Vagina (tissue), 2 donors: ENCODE data around the gene TUSC1. TPM values are rescaled to one million over a fixed set of nuclear protein-coding genes. Genes with fewer than 3 reads are reported as not detected.

Experiments
- DNase-seq, 2 donors: peaks; one replicate each; pipeline ENCODE4 v3.0.0-alpha.2; 2017; ENCODE audit errors: extremely low spot score in 2 of 2
- H3K27ac ChIP-seq: fragments of 200-600 bp; sonication (generic); one replicate; pipeline ENCODE4 v1.5.1; 2019
- H3K27me3 ChIP-seq: fragments of 200-600 bp; sonication (generic); one replicate; pipeline ENCODE4 v1.5.1; 2019
- H3K36me3 ChIP-seq, 2 donors: fragments of 200-600 bp; sonication (generic); one replicate each; pipeline ENCODE4 v1.5.1; 2017 to 2019
- H3K4me1 ChIP-seq: fragments of 200-600 bp; sonication (generic); one replicate; pipeline ENCODE4 v1.5.1; 2019
- H3K4me3 ChIP-seq, 2 donors: fragments of 200-600 bp; sonication (generic); 1 replicate in 1 of 2; 2 replicates in 1 of 2; pipeline ENCODE4 v1.5.1; 2016 to 2019
- H3K9me3 ChIP-seq: fragments of 200-600 bp; sonication (generic); one replicate; pipeline ENCODE4 v1.5.1; 2019
- CTCF ChIP-seq, 3 experiments: fragments of 450-650 bp in 2 of 3; fragments of 200-600 bp in 1 of 3; sonication (generic) in 1 of 3; IDR thresholded peaks; one replicate each; pipeline ENCODE4 v1.5.1; 2017 to 2019; ENCODE audit warnings: antibody characterized with exemption in 3 of 3, mild to moderate bottlenecking in 2 of 3, moderate library complexity in 2 of 3
- POLR2A ChIP-seq, 2 donors: fragments of 450-650 bp; IDR thresholded peaks; one replicate each; pipeline ENCODE4 v1.6.1; 2017; ENCODE audit warnings: antibody characterized with exemption in 2 of 2, mild to moderate bottlenecking in 2 of 2, moderate library complexity in 2 of 2
- POLR2AphosphoS5 ChIP-seq, 2 donors: sonication (generic); formaldehyde crosslinking; IDR thresholded peaks; one replicate each; pipeline ENCODE4 v1.9.0; 2017; ENCODE audit warnings: antibody characterized with exemption in 2 of 2, mild to moderate bottlenecking in 2 of 2, low read depth in 1 of 2; ENCODE audit not compliant: insufficient read depth in 1 of 2
- intact Hi-C: fragments of 100-400 bp; cut with DNase I; formaldehyde crosslinking; loops from one replicate; pipeline ENCODE4 v1.15.1; 2023
- total RNA-seq: library from RNA; depleted of rRNA; stranded (reverse); fragments of >200 nt; gene quantifications from one replicate; pipeline ENCODE4 v1.2.3, GENCODE V29; 2016

The TUSC1 gene
- total RNA-seq: 22.6 TPM

DNA sequence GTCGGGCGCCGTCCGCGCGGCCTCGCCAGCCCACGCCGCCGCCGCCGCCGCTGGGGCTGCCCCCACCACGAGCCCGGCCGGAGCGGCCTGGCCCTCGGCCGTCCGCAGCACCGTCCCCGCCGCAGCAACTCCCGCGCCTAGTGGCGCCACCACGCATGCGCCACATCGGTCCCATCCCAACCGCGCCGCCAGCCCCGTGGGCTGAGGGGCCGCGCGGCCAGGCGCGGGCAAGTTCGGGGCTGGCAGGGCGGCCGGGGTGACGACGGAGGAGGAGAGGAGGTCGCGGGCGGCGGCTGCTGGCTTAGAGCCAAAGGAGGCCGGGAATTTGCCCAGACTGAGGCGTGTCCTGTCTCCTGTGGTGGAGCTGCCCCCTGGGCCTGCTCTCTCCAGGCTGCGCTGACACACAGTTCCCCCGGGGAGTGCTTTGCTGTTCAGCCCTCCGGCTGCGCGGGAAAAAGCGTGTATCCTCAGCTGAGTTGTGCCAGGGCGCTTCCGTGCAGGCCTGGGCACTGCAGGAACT is at the start of gene TUSC1:
Gene TUSC1 (minus strand): TSS at position 298 of the 520 bp plus-strand sequence. CDS start 132 bp downstream, at position 166.
- Histone ChIP-seq H3K27ac (peak within 1 kb of the TSS; percentile 95), H3K27me3 (no peaks in the 10 kb centered on the region), H3K4me1 (peaks cover 30% of the 10 kb centered on the region), H3K36me3 (no peaks in the 10 kb centered on the region), H3K4me3 (peak within 1 kb of the TSS; percentile 91 to 92), H3K9me3 (no peaks in the 10 kb centered on the region)
- no peak for TF ChIP-seq POLR2AphosphoS5 (IDR thresholded peaks at IDR 0.05; ENCODE audit: insufficient read depth in 1 of 2, low read depth in 1 of 2)
- TF ChIP-seq CTCF (IDR thresholded peaks at IDR 0.05): no peak
- TF ChIP-seq POLR2A (IDR thresholded peaks at IDR 0.05): peak in 1 of 2 donors; percentile 56
- intact Hi-C loops: no loop called here
- DNase-seq: peak in 1 of 2 donors; percentile 93

GRCh38 chr9:25726871-25727410 is 48.7 kb upstream of the TUSC1 start:
- no peaks in the 10 kb centered on the region for H3K4me1 ChIP-seq
- intact Hi-C loops: no loop called here
- H3K36me3 ChIP-seq: no peaks in the 10 kb centered on the region
- no peaks in the 10 kb centered on the region for H3K27me3 ChIP-seq
- no peak overlapping the region for H3K27ac ChIP-seq
- no peaks in the 10 kb centered on the region for H3K9me3 ChIP-seq
- no peak for DNase-seq
- no peak overlapping the region for H3K4me3 ChIP-seq
- TF ChIP-seq POLR2AphosphoS5 (IDR thresholded peaks at IDR 0.05; ENCODE audit: insufficient read depth in 1 of 2, low read depth in 1 of 2): no peak
- no peak for TF ChIP-seq CTCF (IDR thresholded peaks at IDR 0.05)
- no peak for TF ChIP-seq POLR2A (IDR thresholded peaks at IDR 0.05)

DNA sequence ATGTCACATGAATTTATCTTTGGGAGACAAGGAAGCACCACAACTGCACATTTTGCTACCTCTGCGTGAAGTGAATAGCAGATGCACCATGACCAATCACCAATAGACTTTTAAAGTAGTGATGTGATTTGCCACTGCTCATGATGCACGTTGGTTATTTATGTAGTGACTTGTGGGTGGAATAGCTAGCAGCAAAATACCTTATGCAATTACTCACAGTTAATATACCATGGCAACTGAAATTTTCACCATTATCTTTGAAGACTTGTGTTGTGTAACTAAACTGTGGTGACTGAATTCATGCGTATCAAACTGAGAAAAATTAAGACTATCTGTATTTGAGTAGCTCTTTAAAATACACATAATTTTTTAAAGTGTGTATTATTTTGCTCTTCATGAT is 46.2 kb upstream of the TUSC1 start:
- no peak overlapping the region for H3K27ac ChIP-seq
- TF ChIP-seq CTCF (IDR thresholded peaks at IDR 0.05) (no peak), POLR2A (IDR thresholded peaks at IDR 0.05) (no peak), POLR2AphosphoS5 (IDR thresholded peaks at IDR 0.05; ENCODE audit: insufficient read depth in 1 of 2, low read depth in 1 of 2) (no peak)
- DNase-seq: no peak
- H3K27me3 ChIP-seq: no peaks in the 10 kb centered on the region
- no peaks in the 10 kb centered on the region for H3K9me3 ChIP-seq
- H3K4me1 ChIP-seq: no peaks in the 10 kb centered on the region
- H3K36me3 ChIP-seq: no peaks in the 10 kb centered on the region
- no peak overlapping the region for H3K4me3 ChIP-seq
- intact Hi-C loops: no loop called here

GRCh38 chr9:25716220-25716872 is 38.1 kb upstream of the TUSC1 start:
- Histone ChIP-seq H3K36me3 (no peaks in the 10 kb centered on the region), H3K27me3 (no peaks in the 10 kb centered on the region), H3K4me3 (no peak overlapping the region), H3K9me3 (no peaks in the 10 kb centered on the region), H3K4me1 (no peaks in the 10 kb centered on the region), H3K27ac (no peak overlapping the region)
- intact Hi-C loops: no loop called here
- no peak for TF ChIP-seq POLR2AphosphoS5 (IDR thresholded peaks at IDR 0.05; ENCODE audit: insufficient read depth in 1 of 2, low read depth in 1 of 2)
- peak in 1 of 3 experiments; percentile 28 for TF ChIP-seq CTCF (IDR thresholded peaks at IDR 0.05)
- TF ChIP-seq POLR2A (IDR thresholded peaks at IDR 0.05): no peak
- DNase-seq: no peak

DNA sequence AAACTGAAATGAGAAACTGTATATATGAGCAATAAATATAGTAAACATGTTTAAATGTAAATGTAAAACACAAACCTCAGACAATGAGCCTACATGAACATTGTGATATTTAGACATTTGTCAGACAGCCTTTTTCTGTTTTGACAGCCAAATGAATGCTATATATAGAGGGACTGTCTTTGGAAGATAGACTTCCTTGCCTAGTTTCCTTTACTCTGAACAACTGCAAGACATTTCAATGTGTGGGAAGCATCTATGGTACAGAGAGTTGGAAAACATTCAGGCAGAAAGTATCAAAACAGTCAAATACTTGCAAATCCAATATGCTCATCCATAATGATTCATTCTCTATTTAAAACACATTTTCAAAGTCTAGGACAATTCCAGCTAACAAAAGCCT is 31.7 kb upstream of the TUSC1 start:
- TF ChIP-seq POLR2A (IDR thresholded peaks at IDR 0.05): no peak
- TF ChIP-seq POLR2AphosphoS5 (IDR thresholded peaks at IDR 0.05; ENCODE audit: insufficient read depth in 1 of 2, low read depth in 1 of 2): no peak
- TF ChIP-seq CTCF (IDR thresholded peaks at IDR 0.05): no peak
- no peaks in the 10 kb centered on the region for H3K36me3 ChIP-seq
- H3K9me3 ChIP-seq: no peaks in the 10 kb centered on the region
- no peaks in the 10 kb centered on the region for H3K27me3 ChIP-seq
- H3K4me3 ChIP-seq: no peak overlapping the region
- no peak overlapping the region for H3K27ac ChIP-seq
- no peak for DNase-seq
- intact Hi-C loops: no loop called here
- no peaks in the 10 kb centered on the region for H3K4me1 ChIP-seq
